DND-41 (cell line): ENCODE results near the gene DISC1.

Experiments
- EZH2 ChIP-seq: IDR thresholded peaks from 3 replicates; pipeline ENCODE4 v1.6.1; 2012; ENCODE audit warnings: borderline replicate concordance, low read depth, mild to moderate bottlenecking, moderate library complexity, low read length, inconsistent platforms; ENCODE audit not compliant: severe bottlenecking
- TF ChIP-seq, protein P1 (sequence below): IDR thresholded peaks from 2 replicates; pipeline ENCODE4 v1.5.1; 2012; ENCODE audit warnings: borderline replicate concordance, low read length, moderate library complexity, mild to moderate bottlenecking; ENCODE audit not compliant: poor library complexity, severe bottlenecking; ENCODE audit errors: extremely low read depth

DNA sequence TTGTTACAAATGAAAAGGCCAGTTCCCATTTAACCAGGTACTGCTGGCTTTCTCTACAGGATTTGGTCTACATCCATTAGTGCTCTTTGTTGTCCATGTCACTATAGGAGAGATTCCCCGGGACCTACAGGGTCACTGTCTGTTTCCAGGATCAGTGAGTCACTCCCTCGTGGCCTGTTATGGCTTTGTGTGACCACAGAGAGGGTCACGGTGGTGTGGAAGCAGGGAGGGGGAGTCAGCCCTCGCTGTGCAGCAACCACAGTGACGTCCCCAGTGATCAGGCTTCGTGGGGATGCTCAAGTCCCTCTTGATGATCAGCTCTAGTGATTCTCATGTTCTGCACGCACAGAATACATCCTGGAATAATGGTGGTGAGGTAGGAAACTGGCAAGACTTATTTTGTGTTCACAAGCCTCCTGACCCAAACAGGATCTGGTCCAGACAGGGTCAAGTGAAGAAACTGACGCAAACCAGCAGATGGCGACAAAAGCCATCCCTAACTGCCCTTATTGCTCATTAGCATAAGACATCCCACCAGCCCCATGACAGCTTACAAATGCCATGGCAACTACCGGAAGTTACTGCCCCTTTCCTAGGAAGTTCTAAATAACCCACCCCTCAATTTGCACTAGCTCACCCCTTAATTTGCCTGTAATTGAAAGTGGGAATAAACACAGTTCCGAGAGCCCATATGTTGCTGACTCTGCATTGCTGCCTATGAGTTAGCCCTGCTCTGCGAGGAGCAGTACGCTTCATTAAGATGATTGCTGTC is 98.5 kb downstream of the DISC1 start:
- TF ChIP-seq, protein P1, sequence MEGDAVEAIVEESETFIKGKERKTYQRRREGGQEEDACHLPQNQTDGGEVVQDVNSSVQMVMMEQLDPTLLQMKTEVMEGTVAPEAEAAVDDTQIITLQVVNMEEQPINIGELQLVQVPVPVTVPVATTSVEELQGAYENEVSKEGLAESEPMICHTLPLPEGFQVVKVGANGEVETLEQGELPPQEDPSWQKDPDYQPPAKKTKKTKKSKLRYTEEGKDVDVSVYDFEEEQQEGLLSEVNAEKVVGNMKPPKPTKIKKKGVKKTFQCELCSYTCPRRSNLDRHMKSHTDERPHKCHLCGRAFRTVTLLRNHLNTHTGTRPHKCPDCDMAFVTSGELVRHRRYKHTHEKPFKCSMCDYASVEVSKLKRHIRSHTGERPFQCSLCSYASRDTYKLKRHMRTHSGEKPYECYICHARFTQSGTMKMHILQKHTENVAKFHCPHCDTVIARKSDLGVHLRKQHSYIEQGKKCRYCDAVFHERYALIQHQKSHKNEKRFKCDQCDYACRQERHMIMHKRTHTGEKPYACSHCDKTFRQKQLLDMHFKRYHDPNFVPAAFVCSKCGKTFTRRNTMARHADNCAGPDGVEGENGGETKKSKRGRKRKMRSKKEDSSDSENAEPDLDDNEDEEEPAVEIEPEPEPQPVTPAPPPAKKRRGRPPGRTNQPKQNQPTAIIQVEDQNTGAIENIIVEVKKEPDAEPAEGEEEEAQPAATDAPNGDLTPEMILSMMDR, result peak; percentile 67
- no peak for TF ChIP-seq EZH2
